ENCODE results near the gene ARHGEF28. TPM values are rescaled to one million over a fixed set of nuclear protein-coding genes. Genes with fewer than 3 reads are reported as not detected.

Gene ARHGEF28
- total RNA-seq, 1 donor from 2014 or later, result 2.1 TPM

DNA sequence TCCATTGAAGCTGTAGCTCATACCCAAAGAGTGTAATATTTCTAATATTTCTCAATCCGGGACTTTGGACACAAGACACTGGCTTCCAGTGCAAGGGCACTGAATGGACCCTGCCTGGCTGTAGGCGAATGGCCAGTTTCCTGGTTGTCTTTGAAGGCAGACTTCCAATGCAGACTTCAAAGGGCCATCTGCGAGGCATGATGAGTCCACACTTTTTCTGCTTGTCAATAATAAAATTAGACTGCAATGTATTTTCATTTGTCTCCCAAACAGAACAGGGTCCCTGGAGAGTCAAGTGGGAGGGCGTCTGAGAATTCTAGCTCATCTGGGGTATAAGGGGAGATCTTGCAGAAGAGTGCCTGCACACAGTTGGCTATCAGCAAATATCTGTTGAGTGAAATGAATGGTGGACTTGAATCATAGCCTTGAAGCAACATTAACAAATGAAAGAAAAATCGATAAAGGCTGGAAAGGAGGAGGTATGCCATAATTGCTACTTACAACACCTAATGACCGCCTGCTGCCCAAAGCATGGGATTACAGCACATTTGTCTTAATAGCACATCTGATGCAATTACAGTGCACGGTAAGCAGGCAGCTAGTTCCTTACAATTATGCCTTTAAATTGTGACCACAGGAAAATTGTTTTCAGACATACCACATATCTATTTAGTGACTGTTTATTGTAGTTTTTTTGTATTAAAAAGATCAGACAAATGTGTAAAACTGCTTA is 137.5 kb downstream of the ARHGEF28 start:
- no peak overlapping the region for H3K27ac ChIP-seq (replicated peaks)
- H3K27me3 ChIP-seq (ENCODE audit: low read depth), result no peaks in the 10 kb centered on the region
- H3K9me3 ChIP-seq (replicated peaks), result peaks cover 26% of the 10 kb centered on the region
- intact Hi-C loops (cut with micrococcal nuclease), result no loop called here
- no peaks in the 10 kb centered on the region for H3K36me3 ChIP-seq
- TF ChIP-seq, protein P1, sequence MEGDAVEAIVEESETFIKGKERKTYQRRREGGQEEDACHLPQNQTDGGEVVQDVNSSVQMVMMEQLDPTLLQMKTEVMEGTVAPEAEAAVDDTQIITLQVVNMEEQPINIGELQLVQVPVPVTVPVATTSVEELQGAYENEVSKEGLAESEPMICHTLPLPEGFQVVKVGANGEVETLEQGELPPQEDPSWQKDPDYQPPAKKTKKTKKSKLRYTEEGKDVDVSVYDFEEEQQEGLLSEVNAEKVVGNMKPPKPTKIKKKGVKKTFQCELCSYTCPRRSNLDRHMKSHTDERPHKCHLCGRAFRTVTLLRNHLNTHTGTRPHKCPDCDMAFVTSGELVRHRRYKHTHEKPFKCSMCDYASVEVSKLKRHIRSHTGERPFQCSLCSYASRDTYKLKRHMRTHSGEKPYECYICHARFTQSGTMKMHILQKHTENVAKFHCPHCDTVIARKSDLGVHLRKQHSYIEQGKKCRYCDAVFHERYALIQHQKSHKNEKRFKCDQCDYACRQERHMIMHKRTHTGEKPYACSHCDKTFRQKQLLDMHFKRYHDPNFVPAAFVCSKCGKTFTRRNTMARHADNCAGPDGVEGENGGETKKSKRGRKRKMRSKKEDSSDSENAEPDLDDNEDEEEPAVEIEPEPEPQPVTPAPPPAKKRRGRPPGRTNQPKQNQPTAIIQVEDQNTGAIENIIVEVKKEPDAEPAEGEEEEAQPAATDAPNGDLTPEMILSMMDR (IDR thresholded peaks at IDR 0.05; ENCODE audit: borderline replicate concordance), result no peak
- H3K4me3 ChIP-seq, result no peak overlapping the region
- H3K4me1 ChIP-seq, result no peaks in the 10 kb centered on the region
- no peak for DNase-seq

DNA sequence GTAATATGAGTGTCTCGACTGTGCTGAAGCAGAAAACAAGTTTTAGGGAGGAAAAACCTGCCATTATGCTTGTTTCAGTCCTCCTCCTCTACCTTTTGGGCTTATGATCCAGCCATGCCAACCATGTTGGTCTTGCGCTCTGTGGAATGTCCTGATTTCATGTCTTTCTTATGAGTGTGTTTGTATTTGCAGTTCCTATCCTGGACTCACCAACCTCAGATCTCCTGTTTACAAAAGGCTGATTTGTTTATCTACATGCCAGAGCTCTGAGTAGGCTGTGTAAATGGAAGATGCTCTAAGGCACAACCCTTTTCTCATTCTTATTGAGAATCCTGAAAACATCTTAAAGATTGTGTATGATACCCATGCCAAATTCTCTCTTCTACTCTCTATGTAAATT is 138.6 kb downstream of the ARHGEF28 start:
- intact Hi-C loops (cut with micrococcal nuclease), result no loop called here
- Histone ChIP-seq H3K27ac (replicated peaks) (no peak overlapping the region), H3K36me3 (no peaks in the 10 kb centered on the region), H3K27me3 (ENCODE audit: low read depth) (no peaks in the 10 kb centered on the region), H3K9me3 (replicated peaks) (peaks cover 36% of the 10 kb centered on the region), H3K4me3 (no peak overlapping the region), H3K4me1 (no peaks in the 10 kb centered on the region)
- TF ChIP-seq, protein P1 (IDR thresholded peaks at IDR 0.05; ENCODE audit: borderline replicate concordance), result no peak
- DNase-seq, result no peak

DNA sequence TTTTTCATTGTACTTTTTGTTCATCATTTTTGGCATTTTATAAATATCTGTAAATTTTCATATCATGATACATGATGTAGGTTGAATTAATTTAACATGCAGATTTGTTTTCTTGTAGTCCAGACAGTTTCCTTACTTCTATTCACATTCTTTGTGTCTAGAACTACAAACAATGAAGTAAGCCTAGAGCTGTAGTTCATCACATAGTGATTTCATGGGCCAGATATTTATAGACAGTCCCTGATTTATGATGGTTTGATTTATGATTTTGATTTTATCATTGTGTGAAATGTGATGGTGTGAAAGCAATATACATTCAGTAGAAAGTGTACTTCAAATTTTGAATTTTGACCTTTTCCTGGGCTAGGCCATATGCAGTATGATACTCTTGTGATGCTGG is 139.0 kb downstream of the ARHGEF28 start:
- H3K36me3 ChIP-seq, result no peaks in the 10 kb centered on the region
- intact Hi-C loops (cut with micrococcal nuclease), result no loop called here
- peaks cover 39% of the 10 kb centered on the region for H3K9me3 ChIP-seq (replicated peaks)
- H3K27me3 ChIP-seq (ENCODE audit: low read depth), result no peaks in the 10 kb centered on the region
- no peak overlapping the region for H3K4me3 ChIP-seq
- H3K27ac ChIP-seq (replicated peaks), result no peak overlapping the region
- DNase-seq, result no peak
- no peaks in the 10 kb centered on the region for H3K4me1 ChIP-seq
- TF ChIP-seq, protein P1 (IDR thresholded peaks at IDR 0.05; ENCODE audit: borderline replicate concordance), result no peak

DNA sequence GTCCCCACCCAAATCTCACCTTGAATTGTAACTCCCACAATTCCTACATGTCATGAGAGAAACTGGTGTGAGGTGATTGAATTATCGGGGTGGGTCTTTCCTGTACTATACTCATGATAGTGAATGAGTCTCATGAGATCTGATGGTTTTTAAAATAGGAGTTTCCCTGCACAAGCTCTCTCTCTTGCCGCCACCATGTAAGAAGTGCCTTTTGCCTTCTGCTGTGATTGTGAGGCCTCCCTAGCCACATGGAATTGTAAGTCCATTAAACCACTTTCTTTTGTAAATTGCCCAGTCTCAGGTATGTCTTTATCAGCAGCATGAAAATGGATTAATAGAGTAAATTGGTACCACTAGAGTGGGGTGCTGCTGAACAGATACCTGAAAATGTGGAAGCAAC is 140.9 kb downstream of the ARHGEF28 start:
- TF ChIP-seq, protein P1 (IDR thresholded peaks at IDR 0.05; ENCODE audit: borderline replicate concordance), result no peak
- intact Hi-C loops (cut with micrococcal nuclease), result no loop called here
- H3K27ac ChIP-seq (replicated peaks), result no peak overlapping the region
- H3K27me3 ChIP-seq (ENCODE audit: low read depth), result no peaks in the 10 kb centered on the region
- no peaks in the 10 kb centered on the region for H3K36me3 ChIP-seq
- no peak overlapping the region for H3K4me3 ChIP-seq
- DNase-seq, result no peak
- no peaks in the 10 kb centered on the region for H3K4me1 ChIP-seq
- H3K9me3 ChIP-seq (replicated peaks), result peaks cover 39% of the 10 kb centered on the region

DNA sequence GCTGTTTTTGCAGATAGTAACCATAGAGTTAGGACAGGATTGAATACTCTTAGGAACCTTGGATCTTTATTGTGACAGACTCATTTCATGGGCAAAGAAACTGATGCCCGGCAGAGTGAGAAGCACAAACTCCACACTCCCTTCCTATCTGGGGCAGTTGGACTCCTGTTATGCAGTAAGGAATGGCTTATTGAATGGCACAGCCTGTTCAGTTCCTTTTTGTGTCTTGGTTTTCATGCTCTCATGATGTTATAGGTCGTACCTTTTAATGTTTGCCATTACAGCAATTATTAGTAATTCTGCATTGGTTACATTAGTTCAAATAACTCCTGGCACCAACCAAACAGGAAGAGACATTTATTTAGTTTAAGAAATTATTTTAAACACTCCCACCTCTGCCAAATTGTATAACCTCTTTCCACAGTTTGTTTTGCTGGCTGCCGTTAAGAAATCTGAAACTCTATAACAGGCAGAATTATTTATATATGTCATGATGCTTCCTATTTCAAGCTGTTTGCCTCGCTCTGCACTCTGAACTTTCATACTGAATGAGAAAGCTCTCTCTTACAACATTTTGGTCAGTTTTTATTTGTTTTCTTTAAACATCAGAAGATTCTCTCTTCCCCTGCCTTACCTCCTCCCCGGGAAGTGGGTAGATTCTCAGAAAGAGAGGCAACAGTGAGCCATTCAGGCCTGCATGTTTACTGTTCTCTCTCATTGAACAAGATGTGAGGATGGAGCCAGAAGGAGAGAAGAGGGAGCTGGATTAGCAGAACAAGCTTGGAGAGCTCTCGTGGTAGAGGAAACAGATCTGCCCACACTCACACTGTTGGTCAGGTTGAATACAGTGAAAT is 144.4 kb downstream of the ARHGEF28 start:
- Histone ChIP-seq H3K9me3 (replicated peaks) (peaks cover 39% of the 10 kb centered on the region), H3K4me1 (no peaks in the 10 kb centered on the region), H3K27me3 (ENCODE audit: low read depth) (no peaks in the 10 kb centered on the region), H3K27ac (replicated peaks) (no peak overlapping the region), H3K36me3 (no peaks in the 10 kb centered on the region), H3K4me3 (no peak overlapping the region)
- DNase-seq, result no peak
- TF ChIP-seq, protein P1 (IDR thresholded peaks at IDR 0.05; ENCODE audit: borderline replicate concordance), result no peak
- intact Hi-C loops (cut with micrococcal nuclease), result no loop called here
